GM12878 (cell line): ENCODE measurements around the gene RAPGEF1. TPM values are rescaled to one million over a fixed set of nuclear protein-coding genes. Genes with fewer than 3 reads are reported as not detected.

Source experiments
- ATAC-seq: fragments of 200-7000 bp; cut with Tn5 transposase; 3 replicates; pipeline ENCODE4 v1.9.1; 2020; ENCODE audit warnings: mild to moderate bottlenecking, moderate library complexity
- BruUV-seq: library from RNA; stranded (reverse); fragments of 400-500 nt; replicated peaks from 2 replicates; lab custom pipeline; 2021; lab: Mats Ljungman, UMichigan
- CTCF ChIA-PET: fragments of 300-600 bp; sonication (Branson Sonifier 250); formaldehyde crosslinking; extraction: SDS; loops from one replicate; lab custom pipeline; 2021; ENCODE audit warnings: inconsistent platforms; lab: Yijun Ruan, JAX
- POLR2A ChIA-PET: fragments of 350-600 bp; formaldehyde crosslinking; extraction: SDS; loops from one replicate; lab custom pipeline; 2021; ENCODE audit warnings: inconsistent platforms; lab: Charles Lee
- RAD21 ChIA-PET: fragments of 300-600 bp; sonication (Branson Sonifier 250); formaldehyde crosslinking; loops from one replicate; lab custom pipeline; 2023; ENCODE audit warnings: antibody characterized with exemption; ENCODE audit not compliant: unreplicated experiment; lab: Charles Lee
- SMC1A ChIA-PET: fragments of 300-600 bp; sonication (Branson Sonifier 250); formaldehyde crosslinking; loops from one replicate; lab custom pipeline; 2023; ENCODE audit not compliant: unreplicated experiment, uncharacterized antibody; lab: Charles Lee
- DNase-seq: peaks from one replicate; pipeline ENCODE4 v3.0.0-alpha.2; 2011; ENCODE audit warnings: low read depth, low spot score
- FAIRE-seq: peaks from 3 replicates; lab custom pipeline; 2011; peaks lifted over from hg19 to GRCh38; lab: Jason Lieb, UNC
- H2AFZ ChIP-seq: 2 replicates; pipeline ENCODE4 v1.6.0; 2011; ENCODE audit warnings: low read depth, low read length, control low read depth; ENCODE audit not compliant: control insufficient read depth
- H3K27ac ChIP-seq: 2 replicates; pipeline ENCODE4 v1.5.1; 2011; ENCODE audit warnings: control low read depth; ENCODE audit not compliant: control insufficient read depth, insufficient read depth
- H3K27me3 ChIP-seq, 2 experiments: replicated peaks in 1 of 2; 2 replicates each; pipeline versions ENCODE4 v1.6.0 to v1.6.1; 2011; ENCODE audit warnings: low read length in 1 of 2; ENCODE audit not compliant: control insufficient read depth in 2 of 2, insufficient read depth in 2 of 2
- H3K36me3 ChIP-seq, 2 experiments: 2 replicates each; pipeline ENCODE4 v1.5.1; 2011; ENCODE audit warnings: low read length in 1 of 2; ENCODE audit not compliant: control insufficient read depth in 2 of 2, insufficient read depth in 2 of 2
- H3K4me1 ChIP-seq: 2 replicates; pipeline ENCODE4 v1.6.1; 2011; ENCODE audit warnings: mild to moderate bottlenecking, low read length, moderate library complexity, mixed read lengths; ENCODE audit not compliant: control insufficient read depth, insufficient read depth
- H3K4me2 ChIP-seq: 2 replicates; pipeline ENCODE4 v1.6.0; 2011; ENCODE audit warnings: control low read depth; ENCODE audit not compliant: control insufficient read depth, insufficient read depth
- H3K4me3 ChIP-seq: fragments of 200-600 bp; sonication (generic); 2 replicates; pipeline ENCODE4 v1.5.1; 2016
- H3K79me2 ChIP-seq: 2 replicates; pipeline ENCODE4 v1.6.0; 2011; ENCODE audit warnings: low read length; ENCODE audit not compliant: control insufficient read depth, insufficient read depth
- H3K9ac ChIP-seq: 2 replicates; pipeline ENCODE4 v1.8.0; 2011; ENCODE audit warnings: low read length, control low read depth, mixed read lengths; ENCODE audit not compliant: control insufficient read depth, insufficient read depth
- H3K9me3 ChIP-seq: replicated peaks from 3 replicates; pipeline ENCODE4 v1.5.1; 2011; ENCODE audit warnings: mild to moderate bottlenecking, low read length; ENCODE audit not compliant: control insufficient read depth, insufficient read depth
- H4K20me1 ChIP-seq: 2 replicates; pipeline ENCODE4 v1.6.0; 2011; ENCODE audit not compliant: control insufficient read depth, insufficient read depth
- FOS ChIP-seq: IDR thresholded peaks from 3 replicates; pipeline ENCODE4 v1.6.1; 2011; ENCODE audit warnings: borderline replicate concordance; ENCODE audit not compliant: insufficient read length; ENCODE audit errors: extremely low read depth
- MTA3 ChIP-seq: IDR thresholded peaks from 2 replicates; pipeline ENCODE4 v1.6.1; 2012; ENCODE audit warnings: low read length, inconsistent platforms, borderline replicate concordance
- PBX3 ChIP-seq: IDR thresholded peaks from 2 replicates; pipeline ENCODE4 v1.6.1; 2011; ENCODE audit warnings: mild to moderate bottlenecking, low read depth, low read length, moderate library complexity; ENCODE audit not compliant: insufficient replicate concordance
- POLR2A ChIP-seq: IDR thresholded peaks from 2 replicates; pipeline ENCODE4 v1.6.1; 2011; ENCODE audit warnings: low read depth, mild to moderate bottlenecking, low read length
- RFX5 ChIP-seq: IDR thresholded peaks from 2 replicates; pipeline ENCODE4 v1.6.1; 2011; ENCODE audit warnings: low read depth, low read length, improper control_type of control experiment
- SREBF1 ChIP-seq: IDR thresholded peaks from 2 replicates; pipeline ENCODE4 v1.6.1; 2012; ENCODE audit warnings: mild to moderate bottlenecking, low read length
- SUPT20H ChIP-seq: IDR thresholded peaks from 2 replicates; pipeline ENCODE4 v1.6.1; 2011; ENCODE audit warnings: low read depth, mild to moderate bottlenecking, low read length, moderate library complexity, borderline replicate concordance; ENCODE audit not compliant: control insufficient read depth
- ZBED1 ChIP-seq: IDR thresholded peaks from 2 replicates; pipeline ENCODE4 v1.6.1; 2016; ENCODE audit warnings: borderline replicate concordance
- WGBS: methylation state at CpG from one replicate; pipeline ENCODE4 v1.1.6; 2016; ENCODE audit warnings: low lambda C conversion rate; ENCODE audit not compliant: insufficient replicate concordance, insufficient coverage; ENCODE audit errors: missing lambda C conversion rate; 5-methylcytosine and 5-hydroxymethylcytosine counted together
- in situ Hi-C: fragments of 300-500 bp; cut with MboI; formaldehyde crosslinking; loops from 9 replicates; pipeline ENCODE4 v1.14.3; 2018; ENCODE audit warnings: mixed read lengths
- intact Hi-C: fragments of 100-400 bp; cut with micrococcal nuclease; formaldehyde crosslinking; loops from one replicate; pipeline ENCODE4 v1.14.2; 2022; ENCODE audit not compliant: unreplicated experiment
- polyA plus RNA-seq, 11 experiments: library from polyadenylated mRNA; depleted of rRNA in 4 of 11; unstranded in 6 of 11; stranded (reverse) in 5 of 11; fragments of >200 nt; fragmentation: Nextera tagmentation in 4 of 11; fragmentation: Illumina TruSeq in 1 of 11; extraction: Ambion mirVana in 4 of 11; extraction: Trizol in 1 of 11; gene quantifications; 1 replicate in 1 of 11; 2 replicates in 10 of 11; pipeline versions ENCODE4 v1.2.1 to v1.2.3, GENCODE V29; 2011 to 2016; ENCODE audit warnings: inconsistent platforms in 2 of 11, missing spikeins in 2 of 11, low read depth in 1 of 11
- total RNA-seq, 4 experiments: library from RNA; depleted of rRNA in 3 of 4; stranded (reverse); fragments of >200 nt in 3 of 4; fragmentation: Illumina TruSeq in 1 of 4; extraction: Trizol in 1 of 4; gene quantifications; 2 replicates each; pipeline versions ENCODE4 v1.2.1 to v1.2.3, GENCODE V29; 2013 to 2021

The RAPGEF1 gene
- total and polyA plus RNA-seq, 10 of the 15 experiments (the other 5 are each of a cell fraction or from before 2014, with no cell fraction given) = 0.42 to 113 (median 45.9) TPM

DNA sequence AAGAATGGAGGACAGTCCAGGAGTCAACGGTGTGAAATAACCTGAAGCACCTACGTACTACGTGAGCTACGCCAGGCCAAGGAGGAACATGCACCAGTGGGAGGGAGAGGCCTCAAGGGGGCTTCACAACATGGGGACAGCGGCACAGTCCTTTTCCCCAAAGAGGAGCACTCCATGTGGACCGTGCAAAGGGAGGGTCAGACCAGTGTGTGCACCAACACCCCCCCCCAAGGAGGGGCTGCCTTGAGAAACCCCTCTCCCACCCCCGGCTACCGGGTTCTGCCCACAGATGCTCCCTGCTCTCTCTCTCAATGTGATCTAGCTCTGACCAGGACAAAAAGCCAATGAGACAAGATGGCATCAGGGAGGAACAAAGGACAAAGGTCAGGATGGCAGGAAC lies 126.0 kb downstream of the RAPGEF1 start:
- H2AFZ ChIP-seq = no peak overlapping the region
- ChIA-PET CTCF (no interaction called here), POLR2A (no interaction called here), RAD21 (no interaction called here), SMC1A (interaction anchor here (0.7 kb wide), 1 partner anchor 23 kb away, joined by 3 read pairs; no protein-coding TSS in a partner anchor)
- 82% methylated on average over 8 of the region's 8 CpGs for WGBS
- no peak for TF ChIP-seq RFX5
- 0 out of 2 replicates have a peak, but pooled peaks have one; percentile 39 for TF ChIP-seq POLR2A
- peaks cover 15 to 29% of the 10 kb centered on the region in 2 experiments for H3K36me3 ChIP-seq
- no peaks in the 10 kb centered on the region for H3K27me3 ChIP-seq
- DNase-seq = no peak
- no TSS peak for BruUV-seq
- no peak overlapping the region for H3K4me2 ChIP-seq
- H3K27ac ChIP-seq = no peak overlapping the region
- no peak for FAIRE-seq
- in situ Hi-C loops = no loop called here
- H3K4me3 ChIP-seq = no peak overlapping the region
- H3K9me3 ChIP-seq = no peaks in the 10 kb centered on the region
- H3K79me2 ChIP-seq = no peaks in the 10 kb centered on the region; the same call in 1 of the 2 replicates
- H4K20me1 ChIP-seq = no peaks in the 10 kb centered on the region
- H3K9ac ChIP-seq = no peak overlapping the region
- no peak for ATAC-seq
- intact Hi-C loops = no loop called here
- H3K4me1 ChIP-seq = no peaks in the 10 kb centered on the region

GRCh38 chr9:131612851-131613250 lies 127.0 kb downstream of the RAPGEF1 start:
- no peak overlapping the region for H3K4me2 ChIP-seq
- 99% methylated on average over 7 of the region's 7 CpGs for WGBS
- H3K4me3 ChIP-seq = no peak overlapping the region
- RAD21 ChIA-PET = no interaction called here
- POLR2A ChIA-PET = no interaction called here
- no TSS peak for BruUV-seq
- in situ Hi-C loops (no loop called here), intact Hi-C loops (no loop called here)
- peaks cover 18 to 28% of the 10 kb centered on the region in 2 experiments for H3K36me3 ChIP-seq
- SMC1A ChIA-PET = interaction anchor here (1.5 kb wide), 1 partner anchor 8 kb away, joined by 6 read pairs; no protein-coding TSS in a partner anchor
- H3K9me3 ChIP-seq = no peaks in the 10 kb centered on the region
- ATAC-seq (no peak), FAIRE-seq (no peak), DNase-seq (no peak)
- no peaks in the 10 kb centered on the region; the same call in 1 of the 2 replicates for H3K79me2 ChIP-seq
- no peak overlapping the region for H3K27ac ChIP-seq
- H3K27me3 ChIP-seq = no peaks in the 10 kb centered on the region
- no peaks in the 10 kb centered on the region for H3K4me1 ChIP-seq
- H2AFZ ChIP-seq = no peak overlapping the region
- CTCF ChIA-PET = interaction anchor here (1.6 to 1.7 kb wide), 2 partner anchors 10 to 21 kb away, joined by 3 to 5 read pairs; no protein-coding TSS in a partner anchor
- TF ChIP-seq SUPT20H = no peak
- TF ChIP-seq SREBF1 = no peak
- TF ChIP-seq MTA3 = no peak
- TF ChIP-seq FOS = no peak
- TF ChIP-seq PBX3 = no peak
- TF ChIP-seq ZBED1 = no peak
- H4K20me1 ChIP-seq = no peaks in the 10 kb centered on the region
- H3K9ac ChIP-seq = no peak overlapping the region
